ENCODE results near the gene FNDC3B. TPM values are rescaled to one million over a fixed set of nuclear protein-coding genes. Genes with fewer than 3 reads are reported as not detected.
"Not testable (repeated sequence)": the region's sequence is repeated elsewhere in the genome, so short reads cannot be mapped to it uniquely, and the experiment has no call there.

The FNDC3B gene
- total RNA-seq, 1 donor = 221 TPM

DNA sequence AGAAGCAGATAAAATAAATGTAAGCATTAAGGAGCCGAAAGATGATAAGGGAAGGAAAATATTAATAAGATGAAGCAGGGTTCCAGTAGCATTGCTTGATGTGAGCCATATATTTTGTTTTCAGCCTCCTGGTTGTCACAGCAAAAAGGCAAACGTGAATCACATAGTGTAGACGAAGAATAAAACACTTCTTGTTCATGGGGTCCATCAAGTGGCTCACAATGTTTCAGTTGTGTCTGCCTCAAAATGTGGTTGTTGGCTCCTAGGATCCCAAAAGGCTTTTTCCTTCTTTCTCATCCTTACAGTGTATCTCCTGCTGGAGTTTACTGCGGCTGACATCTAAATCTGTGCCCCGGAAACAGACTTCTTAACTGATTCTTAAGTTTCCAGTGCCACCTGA, 213.8 kb downstream of the FNDC3B start:
- no peak overlapping the region for H3K4me3 ChIP-seq (ENCODE audit: low read depth, low read length)
- TF ChIP-seq CTCF (IDR thresholded peaks at IDR 0.05; ENCODE audit: insufficient read depth, low read depth, low read length) = no peak
- DNase-seq (ENCODE audit: low read depth) = no peak

DNA sequence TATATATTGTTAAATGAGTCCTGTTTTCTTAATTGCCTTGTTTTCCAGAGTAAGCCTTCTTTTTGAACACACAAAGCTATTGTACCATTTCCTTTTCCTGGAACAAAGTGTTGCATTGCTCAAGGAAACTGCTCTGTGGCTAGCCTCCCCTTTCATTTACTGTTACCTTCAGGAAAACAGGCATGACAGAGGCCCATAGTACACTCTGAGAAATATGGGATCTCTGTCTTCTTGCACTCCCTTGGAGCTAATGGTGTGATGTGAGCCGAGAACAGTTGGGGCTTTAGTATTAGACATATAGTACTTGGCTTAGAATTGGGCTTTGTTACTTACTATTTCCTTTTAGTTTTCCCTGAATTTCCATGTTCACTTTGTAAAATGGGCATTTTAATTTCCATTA, 215.2 kb downstream of the FNDC3B start:
- TF ChIP-seq CTCF (IDR thresholded peaks at IDR 0.05; ENCODE audit: insufficient read depth, low read depth, low read length) = no peak
- DNase-seq (ENCODE audit: low read depth) = no peak

DNA sequence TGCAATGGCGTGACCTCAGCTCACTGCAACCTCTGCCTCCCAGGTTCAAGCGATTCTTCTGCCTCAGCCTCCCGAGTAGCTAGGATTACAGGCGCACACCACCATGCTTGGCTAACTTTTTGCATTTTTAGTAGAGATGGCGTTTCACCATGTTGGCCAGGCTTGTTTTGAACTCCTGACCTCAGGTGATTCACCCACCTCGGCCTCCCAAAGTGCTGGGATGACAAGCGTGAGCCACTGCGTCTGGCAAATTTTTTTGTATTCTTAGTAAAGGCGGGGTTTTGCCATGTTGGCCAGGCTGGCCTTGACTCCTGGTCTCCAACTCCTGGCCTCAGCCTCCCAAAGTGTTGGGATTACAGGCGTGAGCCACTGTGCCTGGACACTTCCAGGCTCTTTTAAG, 215.9 kb downstream of the FNDC3B start:
- DNase-seq (ENCODE audit: low read depth); H3K4me3 ChIP-seq (ENCODE audit: low read depth, low read length): not testable (repeated sequence)

More for the DNA sequence above, 215.2 kb downstream of the FNDC3B start:
- H3K4me3 ChIP-seq (ENCODE audit: low read depth, low read length) = no peak overlapping the region

DNA sequence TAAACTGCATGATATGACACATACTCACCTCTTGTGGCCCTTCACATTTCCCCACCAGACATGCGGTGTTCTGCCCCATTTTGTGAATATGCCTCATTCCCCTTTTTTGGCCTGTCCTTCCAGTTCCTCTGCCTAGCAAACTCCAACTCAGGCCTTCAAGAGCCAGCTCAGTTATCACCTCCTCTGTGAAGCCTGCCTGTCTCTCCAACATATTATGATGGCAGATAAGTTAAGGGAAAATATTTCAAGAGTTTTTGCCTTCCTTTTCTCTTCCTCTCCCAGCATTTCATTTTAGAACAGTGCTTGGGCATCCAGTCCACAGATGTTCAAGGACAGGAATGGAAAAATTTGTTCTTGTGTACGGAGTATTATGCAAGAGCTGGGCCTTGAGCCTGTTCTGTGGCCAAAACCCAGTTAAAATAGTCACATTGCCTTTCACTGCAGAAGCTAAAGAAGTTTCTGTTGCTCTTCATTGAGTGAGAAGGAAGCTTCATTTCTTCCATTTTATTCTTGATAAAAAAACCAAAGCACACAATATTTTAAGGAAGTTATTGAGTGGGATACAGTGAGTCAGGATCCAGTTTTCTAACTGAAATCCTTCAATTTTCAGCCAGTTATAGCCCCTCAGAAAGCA, 216.8 kb downstream of the FNDC3B start:
- TF ChIP-seq CTCF (IDR thresholded peaks at IDR 0.05; ENCODE audit: insufficient read depth, low read depth, low read length) = no peak
- H3K4me3 ChIP-seq (ENCODE audit: low read depth, low read length) = no peak overlapping the region
- DNase-seq (ENCODE audit: low read depth) = peak; percentile 89

- TF ChIP-seq CTCF (IDR thresholded peaks at IDR 0.05; ENCODE audit: insufficient read depth, low read depth, low read length) = no peak
- no peak overlapping the region for H3K4me3 ChIP-seq (ENCODE audit: low read depth, low read length)
- DNase-seq (ENCODE audit: low read depth) = no peak
These were observed 218.4 kb downstream of the FNDC3B start for GRCh38 chr3:172257648-172258400.

DNA sequence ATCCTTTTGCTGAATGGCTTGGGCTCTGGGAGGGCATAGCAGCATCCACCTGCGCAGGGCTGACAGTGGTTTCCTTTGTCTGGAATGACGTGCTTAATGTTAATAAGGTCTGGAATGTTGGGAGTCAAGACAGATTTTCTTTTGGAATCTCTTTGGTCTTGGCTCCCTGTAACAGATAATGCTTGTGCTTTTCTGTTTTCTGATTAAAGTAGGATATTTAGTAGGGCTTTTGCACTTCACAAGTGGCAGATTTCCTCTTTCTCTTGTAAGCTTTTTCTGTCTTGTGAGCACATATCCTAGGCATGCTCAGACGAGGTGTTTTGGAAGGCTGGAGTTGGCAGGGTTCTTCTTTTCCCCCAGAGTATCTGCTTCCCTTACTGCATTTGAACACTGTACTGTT, 219.2 kb downstream of the FNDC3B start:
- TF ChIP-seq CTCF (IDR thresholded peaks at IDR 0.05; ENCODE audit: insufficient read depth, low read depth, low read length) = no peak
- DNase-seq (ENCODE audit: low read depth) = no peak

GRCh38 chr3:172259111-172259541, 219.7 kb downstream of the FNDC3B start:
- TF ChIP-seq CTCF (IDR thresholded peaks at IDR 0.05; ENCODE audit: insufficient read depth, low read depth, low read length) = no peak
- DNase-seq (ENCODE audit: low read depth) = no peak
- H3K4me3 ChIP-seq (ENCODE audit: low read depth, low read length) = no peak overlapping the region

More for the DNA sequence above, 219.2 kb downstream of the FNDC3B start:
- no peak overlapping the region for H3K4me3 ChIP-seq (ENCODE audit: low read depth, low read length)
